ENCODE measurements around the gene TAF11L11.
"Not testable (repeated sequence)": the region's sequence is repeated elsewhere in the genome, so short reads cannot be mapped to it uniquely, and the experiment has no call there.

Gene TAF11L11

DNA sequence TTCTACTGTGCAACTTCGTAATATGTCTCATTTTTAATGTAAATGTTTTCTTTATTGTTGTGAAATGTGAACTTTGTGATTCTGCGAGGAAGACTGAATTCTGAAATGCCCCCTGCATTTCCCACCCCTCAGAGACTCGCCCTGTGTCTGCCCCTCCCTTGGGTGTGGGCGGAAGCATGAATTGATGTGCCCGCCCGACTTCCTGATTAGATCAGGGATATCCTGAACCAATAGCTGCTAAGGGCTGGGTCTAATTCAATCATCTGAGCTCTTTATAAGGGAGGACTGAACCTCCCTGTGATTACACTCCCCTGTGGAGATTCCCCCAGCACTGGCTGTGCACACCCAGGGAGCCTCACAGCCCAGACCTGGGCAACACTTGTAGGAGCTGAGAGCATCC is at the start of gene TAF11L11:
TAF11L11 (plus strand) TSS at position 304 of the 400 bp plus-strand sequence.
- DNase-seq (ENCODE audit: low read depth) = not testable (repeated sequence)

DNA sequence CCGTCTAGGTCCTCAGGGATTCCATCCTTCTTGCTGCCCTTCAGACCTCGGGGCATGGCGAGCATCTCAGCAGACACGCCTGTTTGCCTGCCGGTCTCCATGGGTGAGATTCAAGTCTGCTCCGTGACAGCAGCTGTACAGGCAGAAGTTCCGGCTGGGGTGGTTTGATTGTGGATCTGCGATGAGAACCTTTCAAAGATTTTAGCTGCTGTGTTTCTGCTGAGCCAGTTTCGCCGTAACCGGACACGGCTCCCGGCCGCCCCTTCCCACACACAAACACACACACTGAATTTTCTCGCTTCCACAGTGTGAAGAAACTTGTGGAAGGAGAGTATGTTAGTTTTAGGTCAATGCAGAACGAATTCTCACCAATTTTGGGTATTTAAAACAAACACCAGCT is 18.3 kb upstream of the TAF11L11 start, which contains the start of gene TAF11L7:
TAF11L7 (minus strand) TSS at position 101 of the 400 bp plus-strand sequence.
- not testable (repeated sequence) for DNase-seq (ENCODE audit: low read depth)

DNA sequence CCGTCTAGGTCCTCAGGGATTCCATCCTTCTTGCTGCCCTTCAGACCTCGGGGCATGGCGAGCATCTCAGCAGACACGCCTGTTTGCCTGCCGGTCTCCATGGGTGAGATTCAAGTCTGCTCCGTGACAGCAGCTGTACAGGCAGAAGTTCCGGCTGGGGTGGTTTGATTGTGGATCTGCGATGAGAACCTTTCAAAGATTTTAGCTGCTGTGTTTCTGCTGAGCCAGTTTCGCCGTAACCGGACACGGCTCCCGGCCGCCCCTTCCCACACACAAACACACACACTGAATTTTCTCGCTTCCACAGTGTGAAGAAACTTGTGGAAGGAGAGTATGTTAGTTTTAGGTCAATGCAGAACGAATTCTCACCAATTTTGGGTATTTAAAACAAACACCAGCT is 13.1 kb upstream of the TAF11L11 start, which contains the start of gene TAF11L8:
TAF11L8 (minus strand) TSS at position 101 of the 400 bp plus-strand sequence.
- DNase-seq (ENCODE audit: low read depth) = not testable (repeated sequence)

DNA sequence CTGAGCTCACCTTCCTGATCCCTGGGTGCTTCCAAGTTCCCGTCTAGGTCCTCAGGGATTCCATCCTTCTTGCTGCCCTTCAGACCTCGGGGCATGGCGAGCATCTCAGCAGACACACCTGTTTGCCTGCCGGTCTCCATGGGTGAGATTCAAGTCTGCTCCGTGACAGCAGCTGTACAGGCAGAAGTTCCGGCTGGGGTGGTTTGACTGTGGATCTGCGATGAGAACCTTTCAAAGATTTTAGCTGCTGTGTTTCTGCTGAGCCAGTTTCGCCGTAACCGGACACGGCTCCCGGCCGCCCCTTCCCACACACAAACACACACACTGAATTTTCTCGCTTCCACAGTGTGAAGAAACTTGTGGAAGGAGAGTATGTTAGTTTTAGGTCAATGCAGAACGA is 9.7 kb upstream of the TAF11L11 start, which contains the start of gene TAF11L9:
TAF11L9 (minus strand) TSS at position 140 of the 400 bp plus-strand sequence.
- DNase-seq (ENCODE audit: low read depth) = not testable (repeated sequence)

DNA sequence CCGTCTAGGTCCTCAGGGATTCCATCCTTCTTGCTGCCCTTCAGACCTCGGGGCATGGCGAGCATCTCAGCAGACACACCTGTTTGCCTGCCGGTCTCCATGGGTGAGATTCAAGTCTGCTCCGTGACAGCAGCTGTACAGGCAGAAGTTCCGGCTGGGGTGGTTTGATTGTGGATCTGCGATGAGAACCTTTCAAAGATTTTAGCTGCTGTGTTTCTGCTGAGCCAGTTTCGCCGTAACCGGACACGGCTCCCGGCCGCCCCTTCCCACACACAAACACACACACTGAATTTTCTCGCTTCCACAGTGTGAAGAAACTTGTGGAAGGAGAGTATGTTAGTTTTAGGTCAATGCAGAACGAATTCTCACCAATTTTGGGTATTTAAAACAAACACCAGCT is 6.3 kb upstream of the TAF11L11 start, which contains the start of gene TAF11L10:
TAF11L10 (minus strand) TSS at position 101 of the 400 bp plus-strand sequence.
- not testable (repeated sequence) for DNase-seq (ENCODE audit: low read depth)

DNA sequence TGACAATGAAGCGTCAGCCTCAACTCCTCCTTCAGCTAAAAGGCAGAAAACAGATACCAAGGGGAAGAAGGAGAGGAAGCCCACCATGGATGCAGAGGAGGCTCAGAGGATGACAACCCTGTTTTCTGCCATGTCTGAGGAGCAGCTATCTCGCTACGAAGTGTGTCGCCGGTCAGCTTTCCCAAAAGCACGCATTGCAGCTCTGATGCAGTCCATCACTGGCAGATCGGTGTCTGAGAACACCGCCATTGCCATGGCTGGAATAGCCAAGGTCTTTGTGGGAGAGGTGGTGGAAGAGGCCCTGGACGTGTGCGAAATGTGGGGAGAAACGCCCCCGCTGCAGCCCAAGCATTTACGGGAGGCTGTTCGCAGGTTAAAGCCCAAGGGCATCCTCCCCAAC is 968 bp downstream of the TAF11L11 start:
- no peak for DNase-seq (ENCODE audit: low read depth)

DNA sequence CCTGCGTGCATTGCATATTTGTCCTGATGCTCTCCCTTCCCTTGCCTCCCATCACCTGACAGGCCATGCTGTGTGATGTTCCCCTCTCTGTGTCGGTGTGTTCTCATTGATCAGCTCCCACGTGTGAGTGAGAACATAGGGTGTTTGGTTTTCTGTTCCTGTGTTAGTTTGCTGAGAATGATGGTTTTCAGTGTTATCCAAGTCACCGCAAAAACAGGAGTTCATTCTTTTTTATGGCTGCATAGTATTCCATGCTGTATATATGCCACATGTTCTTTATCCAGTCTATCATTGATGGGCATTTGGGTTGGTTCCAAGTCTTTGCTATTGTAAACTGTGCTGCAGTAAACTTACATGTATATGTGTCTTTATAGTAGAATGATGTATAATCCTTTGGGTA is 3.5 kb downstream of the TAF11L11 start:
- DNase-seq (ENCODE audit: low read depth) = not testable (repeated sequence)

DNA sequence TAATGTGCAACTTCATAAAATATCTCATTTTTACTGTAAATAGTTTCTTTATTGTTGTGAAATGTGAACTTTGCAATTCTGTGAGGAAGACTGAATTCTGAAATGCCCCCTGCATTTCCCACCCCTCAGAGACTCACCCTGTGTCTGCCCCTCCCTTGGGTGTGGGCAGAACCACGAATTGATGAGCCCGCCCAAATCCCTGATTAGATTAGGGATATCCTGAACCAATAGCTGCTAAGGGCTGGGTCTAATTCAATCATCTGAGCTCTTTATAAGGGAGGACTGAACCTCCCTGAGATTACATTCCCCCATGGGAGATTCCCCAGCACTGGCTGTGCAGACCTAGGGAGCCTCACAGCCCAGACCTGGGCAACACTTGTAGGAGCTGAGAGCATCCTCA is 6.1 kb downstream of the TAF11L11 start, which contains the start of gene TAF11L12:
TAF11L12 (plus strand) TSS at position 301 of the 400 bp plus-strand sequence.
- DNase-seq (ENCODE audit: low read depth) = not testable (repeated sequence)

DNA sequence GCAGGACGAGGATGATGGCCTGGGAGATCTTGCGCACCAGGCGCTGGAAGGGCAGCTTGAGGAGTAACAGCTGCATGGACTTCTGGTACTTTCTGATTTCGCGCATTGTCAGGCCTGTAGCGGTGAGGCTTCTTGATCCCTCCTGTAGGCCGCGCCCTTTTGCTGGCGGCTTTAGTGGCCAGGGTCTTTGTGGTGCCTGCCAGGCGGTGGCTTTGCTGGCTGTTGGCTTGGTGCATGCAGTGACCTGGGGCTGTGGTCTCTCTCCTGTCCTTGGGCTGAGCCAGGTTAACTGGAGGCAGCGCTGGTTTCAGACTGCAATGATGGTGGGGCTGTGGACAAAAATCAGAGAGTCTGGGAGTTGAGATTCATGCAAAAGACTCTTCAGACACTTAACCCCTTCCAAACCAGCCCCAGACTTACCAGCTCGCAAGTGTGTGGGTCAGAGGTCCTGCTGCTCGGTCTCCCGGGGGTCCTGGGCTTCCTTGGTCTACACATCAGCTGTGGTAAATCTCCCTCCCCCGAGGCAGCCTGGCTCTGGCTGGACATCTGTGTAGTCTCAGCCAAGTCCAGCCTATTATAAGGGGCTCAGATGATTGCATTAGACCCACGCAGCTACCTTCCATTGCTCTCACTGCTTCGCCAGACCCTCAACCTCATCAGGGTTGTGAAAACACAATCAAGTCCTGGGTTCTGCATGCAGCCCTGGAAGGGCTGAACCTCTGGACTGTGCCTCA is 11.1 kb downstream of the TAF11L11 start:
- no peak for DNase-seq (ENCODE audit: low read depth)

DNA sequence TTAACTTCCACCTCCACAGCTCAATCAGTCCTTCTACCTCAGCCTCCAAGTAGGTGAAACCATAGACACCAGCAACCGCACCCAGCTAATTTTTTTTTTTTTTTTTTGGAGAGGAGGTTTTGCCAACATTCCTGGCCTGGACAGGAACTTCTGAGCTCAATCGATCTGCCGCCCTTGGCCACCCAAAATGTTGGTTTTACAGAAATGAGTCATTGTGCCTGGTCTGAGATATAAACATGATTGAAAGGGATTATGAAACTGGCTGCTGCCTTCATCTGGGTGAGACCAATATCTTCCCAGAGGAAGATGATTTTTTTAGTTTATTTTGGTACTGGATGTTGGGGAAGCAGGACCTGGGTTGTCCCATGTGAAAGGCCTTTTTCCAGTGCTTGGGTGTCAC is 15.4 kb downstream of the TAF11L11 start:
- DNase-seq (ENCODE audit: low read depth) = peak; percentile 62

DNA sequence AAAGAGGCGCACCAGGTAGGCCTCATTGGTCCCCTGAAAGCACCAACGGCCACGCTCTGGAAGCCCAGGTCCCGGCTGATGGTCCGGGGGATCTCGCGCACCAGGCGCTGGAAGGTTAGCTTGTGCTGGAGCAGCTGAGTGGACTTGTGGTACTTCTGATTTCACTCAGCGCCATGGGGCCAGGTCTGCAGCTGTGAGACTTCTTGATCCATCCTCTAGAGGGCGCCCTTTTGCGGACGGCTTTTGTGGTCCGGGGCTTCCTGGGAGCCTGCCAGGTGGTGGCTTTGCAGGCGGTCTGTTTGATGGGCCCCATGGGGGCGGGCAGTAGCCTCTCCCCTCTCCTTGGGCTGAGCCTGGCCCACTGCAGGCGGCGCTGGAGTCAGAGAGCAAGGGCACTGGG is 16.6 kb downstream of the TAF11L11 start:
- no peak for DNase-seq (ENCODE audit: low read depth)

DNA sequence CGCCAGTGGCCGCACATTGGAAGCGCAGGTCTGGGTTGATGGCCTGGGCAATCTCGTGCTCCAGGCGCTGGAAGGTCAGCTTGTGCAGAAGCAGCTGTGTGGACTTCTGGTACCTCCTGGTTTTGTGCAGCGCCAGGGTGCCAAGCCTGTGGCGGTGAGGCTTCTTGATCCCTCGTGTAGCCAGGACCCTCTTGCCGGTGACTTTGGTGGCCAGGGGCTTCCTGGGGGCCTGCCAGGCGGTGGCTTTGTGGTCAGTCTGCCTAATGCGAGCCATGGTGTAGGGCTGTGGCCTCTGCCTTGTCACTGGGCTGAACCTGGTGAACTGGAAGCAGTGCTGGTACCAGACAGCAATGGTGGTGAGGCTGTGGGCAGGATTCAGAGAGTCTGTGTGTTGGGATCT is 21.7 kb downstream of the TAF11L11 start:
- DNase-seq (ENCODE audit: low read depth) = no peak

DNA sequence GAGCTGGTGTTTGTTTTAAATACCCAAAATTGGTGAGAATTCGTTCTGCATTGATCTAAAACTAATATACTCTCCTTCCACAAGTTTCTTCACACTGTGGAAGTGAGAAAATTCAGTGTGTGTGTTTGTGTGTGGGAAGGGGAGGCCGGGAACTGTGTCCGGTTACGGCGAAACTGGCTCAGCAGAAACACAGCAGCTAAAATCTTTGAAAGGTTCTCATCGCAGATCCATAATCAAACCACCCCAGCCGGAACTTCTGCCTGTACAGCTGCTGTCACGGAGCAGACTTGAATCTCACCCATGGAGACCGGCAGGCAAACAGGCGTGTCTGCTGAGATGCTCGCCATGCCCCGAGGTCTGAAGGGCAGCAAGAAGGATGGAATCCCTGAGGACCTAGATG is 27.8 kb downstream of the TAF11L11 start, which contains the start of gene TAF11L13:
TAF11L13 (plus strand) TSS at position 301 of the 400 bp plus-strand sequence.
- not testable (repeated sequence) for DNase-seq (ENCODE audit: low read depth)

DNA sequence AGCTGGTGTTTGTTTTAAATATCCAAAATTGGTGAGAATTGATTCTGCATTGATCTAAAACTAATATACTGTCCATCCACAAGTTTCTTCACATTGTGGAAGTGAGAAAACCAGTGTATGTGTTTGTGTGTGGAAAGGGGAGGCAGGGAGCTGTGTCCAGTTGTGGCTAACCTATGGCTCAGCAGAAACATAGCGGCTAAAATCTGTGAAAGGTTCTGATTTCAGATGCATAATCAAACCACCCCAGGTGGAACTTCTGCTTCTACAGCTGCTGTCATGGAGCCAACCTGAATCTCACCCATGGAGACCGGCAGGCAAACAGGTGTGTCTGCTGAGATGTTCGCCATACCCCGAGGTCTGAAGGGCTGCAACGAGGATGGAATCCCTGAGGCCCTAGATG is 30.2 kb downstream of the TAF11L11 start, which contains the start of gene TAF11L14:
TAF11L14 (plus strand) TSS at position 301 of the 400 bp plus-strand sequence.
- DNase-seq (ENCODE audit: low read depth) = no peak

DNA sequence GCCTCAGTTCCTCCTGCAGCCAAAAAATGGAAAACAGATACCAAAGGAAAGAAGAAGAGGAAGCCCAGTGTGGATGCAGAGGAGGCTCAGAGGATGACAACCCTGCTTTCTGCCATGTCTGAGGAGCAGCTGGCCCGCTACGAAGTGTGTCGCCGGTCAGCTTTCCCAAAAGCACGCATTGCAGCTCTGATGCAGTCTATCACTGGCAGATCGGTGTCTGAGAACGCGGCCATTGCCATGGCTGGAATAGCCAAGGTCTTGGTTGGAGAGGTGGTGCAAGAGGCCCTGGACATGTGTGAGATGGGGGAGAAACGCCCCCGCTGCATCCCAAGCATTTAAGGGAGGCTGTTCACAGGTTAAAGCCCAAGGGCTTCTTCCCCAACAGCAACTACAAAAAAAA is 45.2 kb downstream of the TAF11L11 start:
- not testable (repeated sequence) for DNase-seq (ENCODE audit: low read depth)

DNA sequence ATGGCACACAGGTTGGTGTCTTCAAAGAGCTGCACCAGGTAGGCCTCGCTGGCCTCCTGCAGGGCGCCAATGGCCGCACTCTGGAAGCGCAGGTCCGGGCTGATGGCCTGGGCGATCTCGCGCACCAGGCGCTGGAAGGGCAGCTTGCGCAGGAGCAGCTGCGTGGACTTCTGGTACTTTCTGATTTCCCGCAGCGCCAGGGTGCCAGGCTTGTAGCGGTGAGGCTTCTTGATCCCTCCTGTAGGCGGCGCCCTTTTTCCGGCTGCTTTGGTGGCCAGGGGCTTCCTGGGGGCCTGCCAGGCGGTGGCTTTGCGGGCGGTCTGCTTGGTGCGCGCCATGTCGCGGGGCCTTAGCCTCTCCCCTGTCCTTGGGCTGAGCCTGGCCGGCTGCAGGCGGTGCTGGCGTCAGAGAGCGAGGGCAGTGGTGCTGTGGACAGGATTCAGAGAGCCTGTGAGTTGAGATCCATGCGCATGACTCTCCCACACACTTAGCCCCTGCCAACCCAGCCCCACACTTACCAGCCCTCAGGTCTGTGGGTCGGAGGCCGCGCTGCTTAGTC is 51.3 kb downstream of the TAF11L11 start:
- DNase-seq (ENCODE audit: low read depth) = not testable (repeated sequence)
